Measurements from ENCODE around the gene SIRT5. TPM values are rescaled to one million over a fixed set of nuclear protein-coding genes. Genes with fewer than 3 reads are reported as not detected.

SIRT5 gene
- total RNA-seq, 1 experiment from 2014 or later: 15.0 TPM

GRCh38 chr6:13635948-13636658 lies 61.7 kb downstream of the SIRT5 start:
- no peak for DNase-seq (ENCODE audit: low read depth)

GRCh38 chr6:13638014-13638413 lies 63.6 kb downstream of the SIRT5 start:
- DNase-seq (ENCODE audit: low read depth): no peak

- DNase-seq (ENCODE audit: low read depth): no peak
These were observed 64.2 kb downstream of the SIRT5 start for GRCh38 chr6:13638626-13639025.

GRCh38 chr6:13641315-13641714 lies 66.9 kb downstream of the SIRT5 start:
- DNase-seq (ENCODE audit: low read depth): no peak

GRCh38 chr6:13643125-13643524 lies 68.7 kb downstream of the SIRT5 start:
- DNase-seq (ENCODE audit: low read depth): no peak

- no peak for DNase-seq (ENCODE audit: low read depth)
These were observed 74.4 kb downstream of the SIRT5 start for GRCh38 chr6:13648850-13649249.

- DNase-seq (ENCODE audit: low read depth): no peak
These were observed 75.0 kb downstream of the SIRT5 start for GRCh38 chr6:13649393-13649792.

- peak; percentile 49 for DNase-seq (ENCODE audit: low read depth)
These were observed 78.9 kb downstream of the SIRT5 start for GRCh38 chr6:13653296-13653695.

- DNase-seq (ENCODE audit: low read depth): no peak
These were observed 80.1 kb downstream of the SIRT5 start for GRCh38 chr6:13654496-13654895.

GRCh38 chr6:13655700-13656099 lies 81.3 kb downstream of the SIRT5 start:
- no peak for DNase-seq (ENCODE audit: low read depth)

- no peak for DNase-seq (ENCODE audit: low read depth)
These were observed 85.9 kb downstream of the SIRT5 start for GRCh38 chr6:13660273-13660672.

GRCh38 chr6:13660893-13661292 lies 86.5 kb downstream of the SIRT5 start:
- DNase-seq (ENCODE audit: low read depth): no peak

- no peak for DNase-seq (ENCODE audit: low read depth)
These were observed 87.2 kb downstream of the SIRT5 start for GRCh38 chr6:13661647-13662046.

- no peak for DNase-seq (ENCODE audit: low read depth)
These were observed 88.4 kb downstream of the SIRT5 start for GRCh38 chr6:13662651-13663334.

- DNase-seq (ENCODE audit: low read depth): no peak
These were observed 89.6 kb downstream of the SIRT5 start for GRCh38 chr6:13663986-13664385.

Other genes with a start within 250 kb of the SIRT5 start
- gene TBC1D7, start 246.1 kb upstream of the SIRT5 start, total RNA-seq (2014; rRNA removed; shearing (Covaris generic)): 32.3 and 36.3 TPM in 2 replicates
- 4.3 and 4.7 TPM in 2 replicates for gene GFOD1, start 87.0 kb upstream of the SIRT5 start, total RNA-seq (2014; rRNA removed; shearing (Covaris generic))
- 160 and 168 TPM in 2 replicates for gene NOL7, start 40.7 kb downstream of the SIRT5 start, total RNA-seq (2014; rRNA removed; shearing (Covaris generic))
- 45.7 and 67.4 TPM in 2 replicates for gene RANBP9, start 137.2 kb downstream of the SIRT5 start, total RNA-seq (2014; rRNA removed; shearing (Covaris generic))
- gene MCUR1, start 240.0 kb downstream of the SIRT5 start, total RNA-seq (2014; rRNA removed; shearing (Covaris generic)): 26.9 and 37.1 TPM in 2 replicates